Transverse colon (tissue), 4 donors: ENCODE measurements around the gene BMP7.

Experiments used
- EP300 ChIP-seq: sonication (generic); formaldehyde crosslinking; IDR thresholded peaks from one replicate; pipeline ENCODE4 v1.6.1; 2017; ENCODE audit warnings: antibody characterized with exemption, low read depth
- POLR2A ChIP-seq: fragments of 450-650 bp; IDR thresholded peaks from one replicate; pipeline ENCODE4 v1.6.1; 2016; ENCODE audit warnings: antibody characterized with exemption, mild to moderate bottlenecking, moderate library complexity
- POLR2AphosphoS5 ChIP-seq, 3 donors: sonication (generic); formaldehyde crosslinking; IDR thresholded peaks; one replicate each; pipeline ENCODE4 v1.6.1; 2016; ENCODE audit warnings: antibody characterized with exemption in 3 of 3
- TF ChIP-seq, protein P1 (sequence below), 5 experiments: fragments of 200-600 bp in 3 of 5; fragments of 450-650 bp in 2 of 5; sonication (generic) in 3 of 5; IDR thresholded peaks; 1 replicate in 2 of 5; 2 replicates in 3 of 5; pipeline ENCODE4 v1.5.1; 2016 to 2017; ENCODE audit warnings: antibody characterized with exemption in 5 of 5, inconsistent platforms in 3 of 5, mild to moderate bottlenecking in 2 of 5, moderate library complexity in 1 of 5

DNA sequence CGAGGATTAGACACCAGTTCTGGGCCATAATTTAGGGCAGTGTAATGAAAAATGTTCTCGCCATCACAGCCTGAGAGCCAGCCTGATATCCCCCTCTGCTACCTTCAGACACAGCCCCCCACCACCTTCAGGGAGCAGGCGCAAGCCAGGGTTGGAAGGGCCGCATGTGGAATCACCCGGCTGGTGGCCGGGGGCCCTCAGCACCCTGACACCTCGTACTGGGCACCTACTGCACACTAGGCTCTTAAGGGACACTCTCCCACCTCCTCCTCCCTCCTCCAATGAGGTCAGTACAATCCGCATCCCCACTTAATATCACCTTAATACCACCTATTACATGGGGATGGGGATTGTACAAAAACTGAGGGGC, 55.5 kb downstream of the BMP7 start:
- TF ChIP-seq, protein P1, sequence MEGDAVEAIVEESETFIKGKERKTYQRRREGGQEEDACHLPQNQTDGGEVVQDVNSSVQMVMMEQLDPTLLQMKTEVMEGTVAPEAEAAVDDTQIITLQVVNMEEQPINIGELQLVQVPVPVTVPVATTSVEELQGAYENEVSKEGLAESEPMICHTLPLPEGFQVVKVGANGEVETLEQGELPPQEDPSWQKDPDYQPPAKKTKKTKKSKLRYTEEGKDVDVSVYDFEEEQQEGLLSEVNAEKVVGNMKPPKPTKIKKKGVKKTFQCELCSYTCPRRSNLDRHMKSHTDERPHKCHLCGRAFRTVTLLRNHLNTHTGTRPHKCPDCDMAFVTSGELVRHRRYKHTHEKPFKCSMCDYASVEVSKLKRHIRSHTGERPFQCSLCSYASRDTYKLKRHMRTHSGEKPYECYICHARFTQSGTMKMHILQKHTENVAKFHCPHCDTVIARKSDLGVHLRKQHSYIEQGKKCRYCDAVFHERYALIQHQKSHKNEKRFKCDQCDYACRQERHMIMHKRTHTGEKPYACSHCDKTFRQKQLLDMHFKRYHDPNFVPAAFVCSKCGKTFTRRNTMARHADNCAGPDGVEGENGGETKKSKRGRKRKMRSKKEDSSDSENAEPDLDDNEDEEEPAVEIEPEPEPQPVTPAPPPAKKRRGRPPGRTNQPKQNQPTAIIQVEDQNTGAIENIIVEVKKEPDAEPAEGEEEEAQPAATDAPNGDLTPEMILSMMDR (IDR thresholded peaks at IDR 0.05) = no peak
- no peak for TF ChIP-seq POLR2A
- TF ChIP-seq EP300 = no peak
- no peak for TF ChIP-seq POLR2AphosphoS5 (IDR thresholded peaks at IDR 0.05)
